Kidney epithelial cell (primary cell): Measurements from ENCODE around the gene CFAP92. TPM values are rescaled to one million over a fixed set of nuclear protein-coding genes. Genes with fewer than 3 reads are reported as not detected.

ENCODE experiments used
- DNase-seq: peaks from one replicate; pipeline ENCODE4 v3.0.0-alpha.2; 2010; ENCODE audit warnings: low read depth
- H3K27me3 ChIP-seq: 2 replicates; pipeline ENCODE4 v1.6.0; 2011; ENCODE audit warnings: low read length; ENCODE audit not compliant: control insufficient read depth, insufficient read depth
- H3K36me3 ChIP-seq: 2 replicates; pipeline ENCODE4 v1.5.1; 2011; ENCODE audit warnings: low read length; ENCODE audit not compliant: control insufficient read depth, insufficient read depth
- H3K4me3 ChIP-seq: 2 replicates; pipeline ENCODE4 v1.5.1; 2011; ENCODE audit warnings: low read depth, mild to moderate bottlenecking, control low read depth, low read length
- total RNA-seq: library from RNA; depleted of rRNA; stranded (reverse); fragments of >200 nt; gene quantifications from 2 replicates; pipeline ENCODE4 v1.2.3, GENCODE V29; 2015
- TF ChIP-seq, protein P1 (sequence below): IDR thresholded peaks from 2 replicates; pipeline ENCODE4 v1.5.1; 2011; ENCODE audit warnings: mild to moderate bottlenecking, moderate library complexity, low read length, control low read depth, inconsistent platforms; ENCODE audit not compliant: insufficient read depth, poor library complexity, severe bottlenecking

The CFAP92 gene, protein sequence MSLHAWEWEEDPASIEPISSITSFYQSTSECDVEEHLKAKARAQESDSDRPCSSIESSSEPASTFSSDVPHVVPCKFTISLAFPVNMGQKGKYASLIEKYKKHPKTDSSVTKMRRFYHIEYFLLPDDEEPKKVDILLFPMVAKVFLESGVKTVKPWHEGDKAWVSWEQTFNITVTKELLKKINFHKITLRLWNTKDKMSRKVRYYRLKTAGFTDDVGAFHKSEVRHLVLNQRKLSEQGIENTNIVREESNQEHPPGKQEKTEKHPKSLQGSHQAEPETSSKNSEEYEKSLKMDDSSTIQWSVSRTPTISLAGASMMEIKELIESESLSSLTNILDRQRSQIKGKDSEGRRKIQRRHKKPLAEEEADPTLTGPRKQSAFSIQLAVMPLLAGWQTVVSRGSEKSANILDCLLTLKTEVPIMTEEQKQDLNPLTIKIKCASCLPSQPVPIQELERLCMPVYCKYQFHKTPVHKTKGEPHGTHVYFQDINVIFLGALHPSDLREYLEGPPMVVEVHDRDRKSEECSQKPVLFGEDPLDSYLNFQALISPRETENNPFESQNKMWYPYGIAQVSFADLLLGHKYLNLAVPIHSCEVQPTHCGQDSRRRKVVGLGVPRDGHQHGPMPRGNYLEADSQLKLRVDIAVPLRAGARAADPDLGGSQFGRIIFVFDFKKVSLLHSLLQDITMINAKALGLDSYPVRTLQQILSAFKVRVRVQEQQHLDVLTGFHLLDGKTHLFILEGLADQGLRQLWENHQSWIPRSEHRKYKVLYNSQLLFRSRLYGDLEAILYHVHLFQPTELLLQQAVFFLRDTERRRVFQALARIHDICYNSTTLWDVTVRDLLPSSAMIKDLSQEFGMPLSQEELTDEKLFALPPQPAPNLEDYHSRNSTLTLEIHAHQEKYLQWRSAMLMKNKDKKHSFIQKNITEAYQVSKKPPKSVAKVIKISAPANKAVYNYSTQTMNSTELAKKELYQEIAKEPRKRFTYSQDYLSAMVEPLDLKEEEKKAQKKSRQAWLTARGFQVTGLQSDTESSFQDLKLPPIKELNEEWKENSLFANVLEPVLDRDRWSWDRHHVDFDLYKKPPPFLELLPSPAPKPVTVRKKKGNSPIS
- 0.50 and 1.7 TPM in 2 replicates for total RNA-seq

DNA sequence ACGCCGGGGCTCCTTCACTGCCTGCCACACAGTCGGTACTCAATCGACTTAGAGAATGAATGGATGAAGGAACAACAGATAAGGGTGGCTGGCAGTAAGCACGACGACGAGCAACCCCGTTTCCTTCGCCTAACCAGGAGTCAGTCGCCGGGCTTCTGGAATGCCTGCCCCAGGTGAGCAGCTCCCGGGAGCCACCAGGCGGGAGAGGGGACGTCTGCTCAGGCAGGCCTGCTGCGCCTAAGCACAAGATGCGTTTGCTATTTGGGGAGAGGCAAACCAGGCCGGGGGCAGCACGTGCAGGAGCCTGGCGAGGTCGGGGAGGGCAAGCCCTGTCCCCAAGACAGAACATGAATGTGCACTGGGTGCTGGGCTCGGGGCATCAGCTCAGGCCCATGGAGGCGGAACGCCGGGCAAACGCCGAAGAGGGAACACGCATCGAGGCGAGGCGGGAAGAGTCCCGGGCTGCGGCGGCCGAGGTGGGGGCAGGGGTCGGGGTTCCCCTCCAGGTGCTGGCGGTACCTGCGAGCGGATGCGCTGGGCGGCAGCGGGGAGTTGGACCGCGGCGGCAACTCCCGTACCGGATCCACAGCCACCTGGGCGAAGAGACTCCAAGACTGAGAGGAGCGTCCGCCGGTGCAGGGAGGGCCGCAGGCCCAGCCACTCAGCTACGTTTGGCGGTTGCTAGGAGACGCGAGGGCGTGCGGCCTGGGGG, at the start of gene CFAP92:
TSS of gene CFAP92 (minus strand) at position 616 of the 712 bp plus-strand sequence. CDS start 772 bp downstream, outside the sequence.
- TF ChIP-seq, protein P1, sequence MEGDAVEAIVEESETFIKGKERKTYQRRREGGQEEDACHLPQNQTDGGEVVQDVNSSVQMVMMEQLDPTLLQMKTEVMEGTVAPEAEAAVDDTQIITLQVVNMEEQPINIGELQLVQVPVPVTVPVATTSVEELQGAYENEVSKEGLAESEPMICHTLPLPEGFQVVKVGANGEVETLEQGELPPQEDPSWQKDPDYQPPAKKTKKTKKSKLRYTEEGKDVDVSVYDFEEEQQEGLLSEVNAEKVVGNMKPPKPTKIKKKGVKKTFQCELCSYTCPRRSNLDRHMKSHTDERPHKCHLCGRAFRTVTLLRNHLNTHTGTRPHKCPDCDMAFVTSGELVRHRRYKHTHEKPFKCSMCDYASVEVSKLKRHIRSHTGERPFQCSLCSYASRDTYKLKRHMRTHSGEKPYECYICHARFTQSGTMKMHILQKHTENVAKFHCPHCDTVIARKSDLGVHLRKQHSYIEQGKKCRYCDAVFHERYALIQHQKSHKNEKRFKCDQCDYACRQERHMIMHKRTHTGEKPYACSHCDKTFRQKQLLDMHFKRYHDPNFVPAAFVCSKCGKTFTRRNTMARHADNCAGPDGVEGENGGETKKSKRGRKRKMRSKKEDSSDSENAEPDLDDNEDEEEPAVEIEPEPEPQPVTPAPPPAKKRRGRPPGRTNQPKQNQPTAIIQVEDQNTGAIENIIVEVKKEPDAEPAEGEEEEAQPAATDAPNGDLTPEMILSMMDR: no peak
- Histone ChIP-seq H3K27me3 (peaks cover 32% of the 10 kb centered on the region), H3K4me3 (peak within 1 kb of the TSS; percentile 33), H3K36me3 (no peaks in the 10 kb centered on the region)
- DNase-seq: peak; percentile 39

DNA sequence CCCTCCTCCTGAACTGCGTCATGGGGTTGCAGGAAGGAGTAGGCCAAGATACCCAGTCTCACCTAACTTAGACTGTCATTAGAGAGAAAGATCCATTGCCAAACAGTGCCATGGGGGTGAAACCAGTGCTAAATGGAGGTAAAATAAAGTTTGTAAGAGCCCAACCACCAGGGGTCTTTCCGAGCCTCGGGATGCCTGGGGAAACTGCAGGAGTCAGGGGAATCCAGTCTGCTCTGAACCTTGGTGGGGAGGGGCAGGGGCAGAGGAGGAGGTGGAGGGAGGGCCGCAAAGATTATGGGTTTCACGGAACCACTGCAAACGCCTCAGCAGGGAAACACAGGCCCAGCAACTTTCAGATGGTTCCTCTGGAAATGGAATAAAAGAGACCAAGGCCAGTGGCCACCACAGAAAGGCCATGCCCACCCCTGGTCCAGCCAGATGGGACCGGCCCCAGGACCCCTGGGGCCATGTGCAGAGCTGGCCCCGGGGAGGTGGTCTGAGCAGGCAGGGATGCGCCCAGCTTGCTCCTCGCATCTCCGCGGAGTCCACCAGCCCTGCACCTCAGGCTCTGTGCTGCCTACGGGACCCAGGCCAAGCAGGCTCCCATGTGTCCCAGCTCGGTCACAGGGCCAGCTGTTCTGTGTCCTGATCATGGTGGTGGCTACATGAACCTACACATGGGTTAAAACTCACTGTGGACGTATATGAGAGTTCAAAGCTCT, 46.9 kb upstream of the CFAP92 start:
- no peak for DNase-seq
- peaks cover 34% of the 10 kb centered on the region for H3K27me3 ChIP-seq
- no peak overlapping the region for H3K4me3 ChIP-seq
- TF ChIP-seq, protein P1: no peak
- H3K36me3 ChIP-seq: no peaks in the 10 kb centered on the region

DNA sequence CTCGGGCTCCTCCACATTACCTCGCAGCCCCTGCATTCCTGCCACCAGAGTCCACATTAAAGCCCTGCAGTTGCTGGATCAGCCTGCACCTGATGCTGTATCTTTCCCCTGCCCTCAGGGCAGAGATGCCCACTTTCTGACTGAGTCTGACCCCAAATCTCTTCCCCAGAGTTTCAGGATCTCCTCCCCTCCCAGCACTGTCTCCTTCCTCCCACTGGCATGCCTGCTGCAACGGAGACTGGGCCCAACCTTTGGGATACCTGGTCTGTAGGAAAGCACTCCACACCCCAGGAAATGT, 46.1 kb upstream of the CFAP92 start:
- DNase-seq: no peak
- Histone ChIP-seq H3K36me3 (no peaks in the 10 kb centered on the region), H3K4me3 (no peak overlapping the region), H3K27me3 (peaks cover 31% of the 10 kb centered on the region)
- TF ChIP-seq, protein P1: no peak

DNA sequence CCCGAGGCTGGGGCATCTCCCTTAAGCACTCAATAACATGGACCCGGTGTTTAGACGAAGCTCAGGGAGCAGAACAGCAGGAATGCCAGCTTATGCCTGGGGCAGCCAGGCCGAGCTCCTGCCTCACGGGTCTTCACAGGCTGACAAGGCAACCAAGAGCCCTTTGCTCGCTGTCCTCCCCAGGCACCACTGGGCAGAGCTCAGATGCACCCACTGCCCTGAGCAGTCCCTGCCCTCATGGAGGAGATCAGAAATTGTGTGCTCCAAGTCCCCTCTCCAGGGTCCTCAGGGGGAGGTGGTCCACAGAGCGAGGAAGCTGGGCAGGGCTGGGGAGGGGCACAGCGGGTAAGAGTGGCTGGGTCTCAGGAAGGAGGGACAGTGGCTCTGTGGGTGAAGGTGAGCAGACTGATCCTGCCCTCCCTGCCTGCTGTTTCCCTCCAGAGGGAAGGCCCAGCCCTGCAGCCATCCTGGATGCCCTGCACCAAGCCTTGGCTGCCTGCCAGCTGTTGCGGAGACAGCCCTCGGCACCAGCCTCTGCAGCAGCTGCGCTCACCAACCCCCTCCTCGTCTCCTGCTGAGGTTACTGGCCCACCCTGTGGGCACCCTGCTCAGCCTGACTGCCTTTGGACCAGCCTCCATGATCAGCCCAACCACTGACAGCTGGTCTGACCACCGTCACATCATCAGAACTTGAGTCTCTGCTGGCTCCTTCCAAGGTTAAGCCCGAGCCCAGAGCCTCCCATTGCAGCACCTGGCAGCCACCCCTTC, 45.6 kb upstream of the CFAP92 start:
- DNase-seq: no peak
- TF ChIP-seq, protein P1: no peak
- Histone ChIP-seq H3K27me3 (peaks cover 31% of the 10 kb centered on the region), H3K36me3 (no peaks in the 10 kb centered on the region), H3K4me3 (no peak overlapping the region)
